Lower lobe of right lung (tissue), 2 donors: ENCODE measurements around the gene CTTNBP2NL. TPM values are rescaled to one million over a fixed set of nuclear protein-coding genes. Genes with fewer than 3 reads are reported as not detected.

Experiments
- ATAC-seq, 2 donors: fragments of 200-7000 bp; cut with Tn5 transposase; one replicate each; pipeline ENCODE4 v1.9.1; 2020 to 2022; ENCODE audit warnings: mild to moderate bottlenecking in 2 of 2, moderate library complexity in 2 of 2
- DNase-seq: peaks from one replicate; pipeline ENCODE4 v3.0.0-alpha.2; 2020
- H3K27ac ChIP-seq: fragments of 200-600 bp; one replicate; pipeline ENCODE4 v1.8.0; 2022
- H3K27me3 ChIP-seq: fragments of 200-600 bp; one replicate; pipeline ENCODE4 v1.8.0; 2022; ENCODE audit warnings: low read depth
- H3K36me3 ChIP-seq: fragments of 200-600 bp; one replicate; pipeline ENCODE4 v1.8.0; 2022; ENCODE audit warnings: mild to moderate bottlenecking
- H3K4me1 ChIP-seq: fragments of 200-600 bp; one replicate; pipeline ENCODE4 v1.8.0; 2022
- H3K4me3 ChIP-seq: fragments of 200-600 bp; one replicate; pipeline ENCODE4 v1.8.0; 2022; ENCODE audit warnings: mild to moderate bottlenecking
- H3K9me3 ChIP-seq: fragments of 200-600 bp; one replicate; pipeline ENCODE4 v1.8.0; 2022
- intact Hi-C: fragments of 100-400 bp; cut with DNase I; formaldehyde crosslinking; loops from one replicate; pipeline ENCODE4 v1.11.0; 2022
- long read RNA-seq: library from polyadenylated mRNA; unstranded; transcript quantifications from one replicate; pipeline ENCODE4 v2.0.0, GENCODE V29; 2021
- total RNA-seq: library from RNA; stranded (reverse); fragmentation: NEBNext Ultra II Directional; extraction: Animal tissue kit (Norgen Biotek cat#: 25700); gene quantifications from one replicate; pipeline ENCODE4 v1.2.1, GENCODE V29; 2021
- TF ChIP-seq, protein P1 (sequence below): fragments of 200-600 bp; IDR thresholded peaks from one replicate; pipeline ENCODE4 v1.8.0; 2022; ENCODE audit warnings: antibody characterized with exemption, mild to moderate bottlenecking
- donor health status: DM: no; HTN: yes; CAD: no; lungs with severe emphysema.

The CTTNBP2NL gene
- 56.3 TPM for total RNA-seq
- long read RNA-seq, full-length matches to known transcripts: 15 of 48 reads
- long read RNA-seq, partial matches to known transcripts: 6 of 48 reads
- long read RNA-seq, other reads (novel, unspliced or antisense): 27 of 48 reads

DNA sequence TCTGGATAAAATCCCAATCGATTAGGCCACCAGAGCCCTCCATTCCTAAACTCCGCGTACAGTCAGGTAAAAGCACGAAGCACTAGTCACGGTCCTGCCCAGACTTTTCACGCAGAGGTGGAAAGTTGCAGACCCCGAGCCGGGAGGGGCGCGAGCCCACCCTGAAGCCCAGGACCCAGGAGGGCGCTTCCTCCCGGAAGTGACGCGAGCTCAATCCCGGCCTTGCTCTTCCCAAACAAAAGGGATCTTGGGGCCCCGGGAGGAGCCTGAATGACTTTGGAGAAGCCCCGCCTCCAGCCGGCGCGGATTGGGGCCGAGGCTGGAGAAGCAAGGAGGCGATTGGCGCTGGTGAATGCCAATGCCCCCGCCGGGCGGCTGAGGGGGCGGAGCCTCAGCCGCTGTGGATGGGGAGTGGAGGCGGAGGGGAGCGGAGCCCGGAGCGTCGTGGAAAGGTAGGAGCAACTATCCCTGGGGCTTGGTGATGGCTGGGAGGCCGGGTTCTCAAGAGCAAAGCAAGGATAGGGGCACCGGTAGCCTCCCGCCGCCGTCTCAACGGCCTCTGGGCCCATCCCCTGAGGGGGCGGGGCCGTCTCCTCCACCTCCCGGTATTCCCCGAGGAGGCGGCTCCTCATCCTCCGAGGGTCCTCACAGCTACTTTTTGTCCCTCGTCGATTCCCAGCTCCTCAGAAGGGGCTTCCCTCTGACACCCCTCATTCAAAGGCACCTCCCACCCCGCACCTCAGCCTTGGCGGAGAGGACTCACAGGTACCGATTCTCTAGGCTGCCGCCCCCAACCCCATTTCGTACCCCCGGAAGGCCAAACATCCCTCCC, at the start of gene CTTNBP2NL:
CTTNBP2NL (plus strand) TSS at position 394 of the 832 bp plus-strand sequence. CDS start 19,952 bp downstream, outside the sequence.
- Histone ChIP-seq H3K27me3 (no peaks in the 10 kb centered on the region), H3K36me3 (no peaks in the 10 kb centered on the region), H3K4me3 (peak within 1 kb of the TSS; percentile 98), H3K9me3 (no peaks in the 10 kb centered on the region), H3K27ac (peak within 1 kb of the TSS; percentile 92), H3K4me1 (peaks cover 71% of the 10 kb centered on the region)
- TF ChIP-seq, protein P1, sequence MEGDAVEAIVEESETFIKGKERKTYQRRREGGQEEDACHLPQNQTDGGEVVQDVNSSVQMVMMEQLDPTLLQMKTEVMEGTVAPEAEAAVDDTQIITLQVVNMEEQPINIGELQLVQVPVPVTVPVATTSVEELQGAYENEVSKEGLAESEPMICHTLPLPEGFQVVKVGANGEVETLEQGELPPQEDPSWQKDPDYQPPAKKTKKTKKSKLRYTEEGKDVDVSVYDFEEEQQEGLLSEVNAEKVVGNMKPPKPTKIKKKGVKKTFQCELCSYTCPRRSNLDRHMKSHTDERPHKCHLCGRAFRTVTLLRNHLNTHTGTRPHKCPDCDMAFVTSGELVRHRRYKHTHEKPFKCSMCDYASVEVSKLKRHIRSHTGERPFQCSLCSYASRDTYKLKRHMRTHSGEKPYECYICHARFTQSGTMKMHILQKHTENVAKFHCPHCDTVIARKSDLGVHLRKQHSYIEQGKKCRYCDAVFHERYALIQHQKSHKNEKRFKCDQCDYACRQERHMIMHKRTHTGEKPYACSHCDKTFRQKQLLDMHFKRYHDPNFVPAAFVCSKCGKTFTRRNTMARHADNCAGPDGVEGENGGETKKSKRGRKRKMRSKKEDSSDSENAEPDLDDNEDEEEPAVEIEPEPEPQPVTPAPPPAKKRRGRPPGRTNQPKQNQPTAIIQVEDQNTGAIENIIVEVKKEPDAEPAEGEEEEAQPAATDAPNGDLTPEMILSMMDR: no peak
- ATAC-seq (peak; percentile 95 to 97), DNase-seq (peak; percentile 96)
- intact Hi-C loops: no loop called here

DNA sequence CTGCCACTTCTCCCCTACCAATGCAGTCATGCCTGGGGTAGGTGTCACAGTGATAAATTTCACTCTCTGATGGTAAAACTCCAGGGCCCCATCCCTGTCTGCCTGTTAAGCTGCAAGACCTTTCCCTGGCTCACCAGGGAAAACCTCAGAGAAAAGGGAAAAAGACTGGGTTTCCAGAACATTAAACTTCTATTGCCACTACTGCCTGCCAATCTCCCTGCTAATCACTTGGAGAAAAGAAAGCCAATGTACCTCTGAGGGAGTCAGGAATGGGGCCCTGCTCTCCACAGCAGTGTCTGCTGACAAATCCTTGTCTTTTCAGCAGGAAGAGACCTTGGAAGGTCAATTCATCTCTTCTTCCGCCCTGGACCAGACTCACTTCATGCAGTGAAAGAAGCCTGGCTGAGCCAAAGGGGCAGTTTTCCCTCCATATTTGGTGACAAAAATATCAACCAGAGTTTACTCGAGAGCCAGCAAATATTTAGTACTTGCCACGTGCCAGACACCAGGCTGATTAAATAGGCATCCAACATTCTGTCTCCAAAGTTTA, 49.1 kb upstream of the CTTNBP2NL start:
- peaks cover 14% of the 10 kb centered on the region for H3K9me3 ChIP-seq
- no peaks in the 10 kb centered on the region for H3K36me3 ChIP-seq
- H3K27me3 ChIP-seq: no peaks in the 10 kb centered on the region
- intact Hi-C loops: no loop called here
- ATAC-seq: no peak
- H3K27ac ChIP-seq: no peak overlapping the region
- no peak for DNase-seq
- H3K4me3 ChIP-seq: no peak overlapping the region
- no peaks in the 10 kb centered on the region for H3K4me1 ChIP-seq
- TF ChIP-seq, protein P1: no peak

DNA sequence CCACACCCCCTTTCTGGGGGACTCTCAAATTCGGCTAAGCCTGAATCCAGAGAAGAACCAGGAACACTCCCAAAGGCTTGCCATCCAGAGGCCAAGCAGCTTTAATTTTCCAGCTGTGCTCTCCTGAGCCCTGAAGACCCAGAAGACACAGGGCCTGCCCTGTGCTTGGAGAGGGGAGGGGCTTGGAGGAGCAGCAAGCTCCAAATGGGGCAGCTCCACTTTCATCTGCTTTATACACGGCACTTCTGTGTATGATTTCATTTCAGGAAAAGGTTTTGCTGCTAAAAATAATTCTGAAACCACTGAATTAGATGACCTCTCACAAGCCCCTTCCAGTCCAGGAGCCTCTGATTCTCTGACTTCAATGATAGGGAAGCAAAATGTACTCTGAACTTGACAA, 39.2 kb upstream of the CTTNBP2NL start:
- no peaks in the 10 kb centered on the region for H3K36me3 ChIP-seq
- intact Hi-C loops: no loop called here
- no peaks in the 10 kb centered on the region for H3K27me3 ChIP-seq
- ATAC-seq: no peak
- H3K27ac ChIP-seq: peak overlapping the region; percentile 20
- no peak overlapping the region for H3K4me3 ChIP-seq
- DNase-seq: no peak
- peaks cover 40% of the 10 kb centered on the region for H3K4me1 ChIP-seq
- H3K9me3 ChIP-seq: no peaks in the 10 kb centered on the region
- TF ChIP-seq, protein P1: no peak

DNA sequence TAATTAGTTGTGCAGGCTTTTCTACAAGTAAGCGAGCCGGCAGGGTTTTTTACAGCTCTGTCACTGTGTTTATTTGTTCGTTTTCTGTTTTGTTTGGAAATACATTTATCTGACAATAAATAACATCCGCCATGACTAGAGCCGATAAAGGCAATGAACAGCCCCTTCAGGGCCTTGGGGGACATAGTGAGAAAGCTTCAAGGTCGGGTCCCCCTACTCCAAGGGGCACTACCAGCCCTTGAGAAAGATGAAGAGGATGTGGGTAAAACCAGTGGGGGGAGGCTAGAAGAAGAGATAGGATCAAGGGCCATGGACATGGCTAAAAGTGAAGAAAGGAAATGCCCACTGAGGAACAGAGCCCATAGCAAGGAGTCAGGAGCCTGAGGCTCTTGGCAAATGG, 38.5 kb upstream of the CTTNBP2NL start:
- no peak for ATAC-seq
- TF ChIP-seq, protein P1: no peak
- H3K4me3 ChIP-seq: no peak overlapping the region
- H3K27me3 ChIP-seq: no peaks in the 10 kb centered on the region
- peaks cover 40% of the 10 kb centered on the region for H3K4me1 ChIP-seq
- intact Hi-C loops: no loop called here
- no peaks in the 10 kb centered on the region for H3K36me3 ChIP-seq
- DNase-seq: no peak
- H3K9me3 ChIP-seq: no peaks in the 10 kb centered on the region
- H3K27ac ChIP-seq: peak overlapping the region; percentile 40

DNA sequence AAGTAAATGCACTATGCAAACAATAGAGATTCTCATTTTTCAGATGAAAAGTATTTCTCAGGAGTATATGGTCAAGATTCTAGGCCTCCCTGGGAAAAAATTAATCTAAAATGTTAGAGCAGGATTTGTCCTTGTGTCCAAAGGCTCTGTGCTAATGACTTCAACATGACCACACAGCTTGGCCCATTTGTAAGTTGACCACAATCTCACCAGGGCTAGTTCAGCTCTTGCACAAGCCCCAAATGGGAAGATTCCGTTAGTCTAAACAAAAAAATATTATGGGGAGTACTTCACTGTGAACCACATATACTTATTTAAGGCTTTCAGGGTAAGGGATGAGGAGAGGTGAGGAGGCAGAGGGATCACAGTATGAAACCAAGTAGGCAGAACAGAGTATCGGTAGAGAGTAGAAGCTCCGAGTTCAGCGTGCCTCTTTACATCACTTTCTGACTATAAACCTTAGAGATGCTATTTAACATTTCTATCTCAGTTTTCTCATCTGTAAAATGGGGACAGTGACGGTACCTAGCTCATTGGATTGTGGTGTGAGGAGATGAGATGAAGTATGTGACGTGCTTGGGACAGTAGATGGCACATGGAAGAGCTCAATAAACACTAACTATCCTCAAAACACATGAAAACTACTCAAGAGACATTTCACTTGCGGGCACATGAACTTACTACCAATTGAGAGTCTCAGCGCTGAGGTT, 37.8 kb upstream of the CTTNBP2NL start:
- H3K4me1 ChIP-seq: peaks cover 40% of the 10 kb centered on the region
- intact Hi-C loops: no loop called here
- ATAC-seq (no peak), DNase-seq (no peak)
- H3K27ac ChIP-seq: peak overlapping the region; percentile 40
- no peaks in the 10 kb centered on the region for H3K36me3 ChIP-seq
- TF ChIP-seq, protein P1: no peak
- no peaks in the 10 kb centered on the region for H3K9me3 ChIP-seq
- no peak overlapping the region for H3K4me3 ChIP-seq
- no peaks in the 10 kb centered on the region for H3K27me3 ChIP-seq
